H1 (cell line): Measurements from ENCODE around the gene ZGLP1. TPM values are rescaled to one million over a fixed set of nuclear protein-coding genes. Genes with fewer than 3 reads are reported as not detected.

Source experiments
- CHD7 ChIP-seq: fragments of 300-600 bp; sonication (generic); IDR thresholded peaks from 2 replicates; pipeline ENCODE4 v1.7.1; 2012; ENCODE audit warnings: low read length, moderate library complexity, mild to moderate bottlenecking, inconsistent platforms; ENCODE audit not compliant: insufficient replicate concordance
- EGR1 ChIP-seq: IDR thresholded peaks from 2 replicates; pipeline ENCODE4 v1.6.1; 2011; ENCODE audit warnings: low read depth, low read length, borderline replicate concordance
- SP4 ChIP-seq: IDR thresholded peaks from 2 replicates; pipeline ENCODE4 v1.6.1; 2012; ENCODE audit warnings: low read length, inconsistent platforms
- SUZ12 ChIP-seq: fragments of 200-600 bp; sonication (generic); IDR thresholded peaks from 2 replicates; pipeline ENCODE4 v1.6.1; 2012; ENCODE audit warnings: mild to moderate bottlenecking, inconsistent platforms, low read length, moderate library complexity, mixed read lengths
- polyA plus RNA-seq, 7 experiments: library from polyadenylated mRNA; depleted of rRNA in 3 of 7; stranded (reverse) in 5 of 7; unstranded in 2 of 7; fragments of >200 nt in 5 of 7; fragments of 200-250 nt in 2 of 7; gene quantifications; 1 replicate in 5 of 7; 2 replicates in 1 of 7; 4 replicates in 1 of 7; pipeline versions ENCODE4 v1.2.1 to v1.2.3, GENCODE V29; 2011 to 2013; ENCODE audit warnings: missing spikeins in 2 of 7, mixed read lengths in 2 of 7
- total RNA-seq: library from RNA; stranded (reverse); fragmentation: NEBNext Ultra II Directional; extraction: Animal tissue kit (Norgen Biotek cat#: 25700); gene quantifications from 2 replicates; pipeline ENCODE4 v1.2.1, GENCODE V29; 2021

ZGLP1 gene
- total and polyA plus RNA-seq, 2 of the 8 experiments (the other 6 are each of a cell fraction or from before 2014, with no cell fraction given) = 4.2 to 5.1 TPM

- TF ChIP-seq SUZ12 = no peak
- TF ChIP-seq CHD7 = no peak
- TF ChIP-seq SP4 = no peak
- no peak for TF ChIP-seq EGR1
Observed at GRCh38 chr19:10305139-10305806, 4.3 kb downstream of the ZGLP1 start (continued).
